ENCODE measurements around the gene GPRC5C. TPM values are rescaled to one million over a fixed set of nuclear protein-coding genes. Genes with fewer than 3 reads are reported as not detected.

Gene GPRC5C
- total RNA-seq, 2 donors from 2014 or later, result 57.0 to 73.4 TPM

GRCh38 chr17:74432424-74432690 lies 469 bp downstream of the GPRC5C start:
- Histone ChIP-seq H3K36me3 (ENCODE audit: control insufficient read depth, insufficient read depth, low read length) (no peaks in the 10 kb centered on the region), H3K4me3 (ENCODE audit: low read length) (peak overlapping the region; percentile 96), H3K9me3 (ENCODE audit: control insufficient read depth, low read length) (peaks cover under 1% of the 10 kb centered on the region), H3K4me1 (ENCODE audit: control insufficient read depth, insufficient read depth, low read length) (peaks cover 10% of the 10 kb centered on the region), H3K9ac (ENCODE audit: extremely low read depth, low read length, poor library complexity, severe bottlenecking) (peak overlapping the region; percentile 92), H3K27ac (ENCODE audit: low read depth, low read length) (no peak overlapping the region), H3K27me3 (ENCODE audit: control insufficient read depth, insufficient read depth, low read length, poor library complexity, severe bottlenecking) (no peaks in the 10 kb centered on the region)
- Mint-ChIP-seq H3K4me3 (peak overlapping the region; percentile 83), H3K4me1 (peaks cover 41% of the 10 kb centered on the region), H3K36me3 (ENCODE audit: low read depth) (peaks cover 8% of the 10 kb centered on the region), H3K27ac (no peak overlapping the region), H3K27me3 (ENCODE audit: insufficient read depth) (peaks cover 49% of the 10 kb centered on the region), H3K9me3 (peaks cover under 1% of the 10 kb centered on the region)
- no peak for DNase-seq
- 0% methylated on average over 33 of the region's 33 CpGs; no CpG with 5 or more reads in 1 of the 2 experiments for WGBS, 2 experiments (ENCODE audit: insufficient coverage in 1 of 2, insufficient read length in 1 of 2)
- TF ChIP-seq CTCF (conservative IDR thresholded peaks at IDR 0.05), result no peak

GRCh38 chr17:74432766-74433391 lies 991 bp downstream of the GPRC5C start:
- Histone ChIP-seq H3K4me3 (ENCODE audit: low read length) (peak overlapping the region; percentile 96), H3K9me3 (ENCODE audit: control insufficient read depth, low read length) (peaks cover 5% of the 10 kb centered on the region), H3K36me3 (ENCODE audit: control insufficient read depth, insufficient read depth, low read length) (no peaks in the 10 kb centered on the region), H3K4me1 (ENCODE audit: control insufficient read depth, insufficient read depth, low read length) (peaks cover 9% of the 10 kb centered on the region), H3K9ac (ENCODE audit: extremely low read depth, low read length, poor library complexity, severe bottlenecking) (peak overlapping the region; percentile 92), H3K27ac (ENCODE audit: low read depth, low read length) (no peak overlapping the region), H3K27me3 (ENCODE audit: control insufficient read depth, insufficient read depth, low read length, poor library complexity, severe bottlenecking) (no peaks in the 10 kb centered on the region)
- H3K36me3 Mint-ChIP-seq (ENCODE audit: low read depth), result peaks cover 13% of the 10 kb centered on the region
- peaks cover 5% of the 10 kb centered on the region for H3K9me3 Mint-ChIP-seq
- DNase-seq, result peak; percentile 81
- H3K27ac Mint-ChIP-seq, result peak overlapping the region; percentile 82
- H3K4me3 Mint-ChIP-seq, result peak overlapping the region; percentile 83
- peaks cover 52% of the 10 kb centered on the region for H3K27me3 Mint-ChIP-seq (ENCODE audit: insufficient read depth)
- WGBS, 2 experiments (ENCODE audit: insufficient coverage in 1 of 2, insufficient read length in 1 of 2), result 3% methylated on average over 14 to 21 of the region's 23 CpGs
- peaks cover 38% of the 10 kb centered on the region for H3K4me1 Mint-ChIP-seq
- TF ChIP-seq CTCF (conservative IDR thresholded peaks at IDR 0.05), result no peak

GRCh38 chr17:74433421-74434121 lies 1.7 kb downstream of the GPRC5C start:
- H3K27ac Mint-ChIP-seq, result peak overlapping the region; percentile 57
- DNase-seq, result peak; percentile 81
- peaks cover 8% of the 10 kb centered on the region for H3K4me1 ChIP-seq (ENCODE audit: control insufficient read depth, insufficient read depth, low read length)
- peak overlapping the region; percentile 83 for H3K4me3 Mint-ChIP-seq
- H3K9ac ChIP-seq (ENCODE audit: extremely low read depth, low read length, poor library complexity, severe bottlenecking), result peak overlapping the region; percentile 92
- peaks cover 2% of the 10 kb centered on the region for H3K36me3 ChIP-seq (ENCODE audit: control insufficient read depth, insufficient read depth, low read length)
- TF ChIP-seq CTCF (conservative IDR thresholded peaks at IDR 0.05), result no peak
- H3K27ac ChIP-seq (ENCODE audit: low read depth, low read length), result no peak overlapping the region
- H3K36me3 Mint-ChIP-seq (ENCODE audit: low read depth), result peaks cover 15% of the 10 kb centered on the region
- WGBS, 2 experiments (ENCODE audit: insufficient coverage in 1 of 2, insufficient read length in 1 of 2), result 38 to 40% methylated on average over 1 to 16 of the region's 17 CpGs
- H3K9me3 ChIP-seq (ENCODE audit: control insufficient read depth, low read length), result peaks cover 5% of the 10 kb centered on the region
- peaks cover 33% of the 10 kb centered on the region for H3K4me1 Mint-ChIP-seq
- H3K9me3 Mint-ChIP-seq, result peaks cover 7% of the 10 kb centered on the region
- peak overlapping the region; percentile 96 for H3K4me3 ChIP-seq (ENCODE audit: low read length)
- peaks cover 47% of the 10 kb centered on the region for H3K27me3 Mint-ChIP-seq (ENCODE audit: insufficient read depth)
- H3K27me3 ChIP-seq (ENCODE audit: control insufficient read depth, insufficient read depth, low read length, poor library complexity, severe bottlenecking), result no peaks in the 10 kb centered on the region
